Ovary (tissue), 3 donors: ENCODE results near the gene PABPN1.

Experiments
- EP300 ChIP-seq: sonication (generic); formaldehyde crosslinking; IDR thresholded peaks from one replicate; pipeline ENCODE4 v1.6.1; 2017; ENCODE audit warnings: antibody characterized with exemption
- POLR2A ChIP-seq: fragments of 450-650 bp; IDR thresholded peaks from one replicate; pipeline ENCODE4 v1.6.1; 2017; ENCODE audit warnings: antibody characterized with exemption, mild to moderate bottlenecking, moderate library complexity
- TF ChIP-seq, protein P1 (sequence below), 3 donors: fragments of 450-650 bp in 2 of 3; fragments of 200-600 bp in 1 of 3; IDR thresholded peaks; one replicate each; pipeline versions ENCODE4 v1.5.1 to v1.8.0; 2016 to 2022; ENCODE audit warnings: antibody characterized with exemption in 3 of 3, mild to moderate bottlenecking in 1 of 3
- donor health status: DM: no; HTN: no; CAD: no.

DNA sequence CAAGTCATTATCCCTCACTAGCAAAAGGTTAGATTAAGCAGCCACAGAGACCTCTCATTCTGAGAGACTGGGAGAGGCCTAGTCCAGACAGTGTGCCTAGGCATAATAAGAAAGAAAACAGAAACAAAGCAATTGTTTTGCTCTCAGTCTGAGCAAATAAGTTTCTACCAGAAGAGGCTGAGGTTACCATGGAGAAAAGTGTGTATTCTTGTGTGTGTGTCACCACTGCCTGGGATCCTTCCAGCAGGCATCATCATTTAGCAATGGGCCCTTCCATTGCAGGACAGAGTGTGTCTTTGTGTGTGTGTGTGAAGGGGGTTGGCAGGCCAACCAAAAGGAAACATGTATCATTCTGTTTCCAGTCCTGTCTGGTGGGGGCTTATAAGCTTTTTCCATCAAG lies 40.1 kb downstream of the PABPN1 start:
- TF ChIP-seq, protein P1, sequence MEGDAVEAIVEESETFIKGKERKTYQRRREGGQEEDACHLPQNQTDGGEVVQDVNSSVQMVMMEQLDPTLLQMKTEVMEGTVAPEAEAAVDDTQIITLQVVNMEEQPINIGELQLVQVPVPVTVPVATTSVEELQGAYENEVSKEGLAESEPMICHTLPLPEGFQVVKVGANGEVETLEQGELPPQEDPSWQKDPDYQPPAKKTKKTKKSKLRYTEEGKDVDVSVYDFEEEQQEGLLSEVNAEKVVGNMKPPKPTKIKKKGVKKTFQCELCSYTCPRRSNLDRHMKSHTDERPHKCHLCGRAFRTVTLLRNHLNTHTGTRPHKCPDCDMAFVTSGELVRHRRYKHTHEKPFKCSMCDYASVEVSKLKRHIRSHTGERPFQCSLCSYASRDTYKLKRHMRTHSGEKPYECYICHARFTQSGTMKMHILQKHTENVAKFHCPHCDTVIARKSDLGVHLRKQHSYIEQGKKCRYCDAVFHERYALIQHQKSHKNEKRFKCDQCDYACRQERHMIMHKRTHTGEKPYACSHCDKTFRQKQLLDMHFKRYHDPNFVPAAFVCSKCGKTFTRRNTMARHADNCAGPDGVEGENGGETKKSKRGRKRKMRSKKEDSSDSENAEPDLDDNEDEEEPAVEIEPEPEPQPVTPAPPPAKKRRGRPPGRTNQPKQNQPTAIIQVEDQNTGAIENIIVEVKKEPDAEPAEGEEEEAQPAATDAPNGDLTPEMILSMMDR (IDR thresholded peaks at IDR 0.05), result no peak
- TF ChIP-seq POLR2A (no peak), EP300 (no peak)
